Activated CD8-positive, alpha-beta memory T cell treated with anti-CD3 and anti-CD28 coated beads, Interleukin-2, amount 50 U/mL, for 24 hours (primary cell): ENCODE measurements around the gene KIR2DL3.
"Not testable (repeated sequence)": the region's sequence is repeated elsewhere in the genome, so short reads cannot be mapped to it uniquely, and the experiment has no call there.

Source experiments
- DNase-seq: peaks from one replicate; pipeline ENCODE4 v3.0.0-alpha.2; 2020; ENCODE audit errors: extremely low read depth

The KIR2DL3 gene

GRCh38 chr19:54738306-54738705 is at the start of gene KIR2DL3:
Gene KIR2DL3 (plus strand): TSS chr19:54738513. CDS start chr19:54738546, 33 bp downstream.
- not testable (repeated sequence) for DNase-seq

- no peak for DNase-seq
These were observed 46.6 kb upstream of the KIR2DL3 start for GRCh38 chr19:54691582-54692297.

- no peak for DNase-seq
These were observed 46.1 kb upstream of the KIR2DL3 start for GRCh38 chr19:54692298-54692615.

GRCh38 chr19:54694648-54695047 is 43.7 kb upstream of the KIR2DL3 start:
- no peak for DNase-seq

DNA sequence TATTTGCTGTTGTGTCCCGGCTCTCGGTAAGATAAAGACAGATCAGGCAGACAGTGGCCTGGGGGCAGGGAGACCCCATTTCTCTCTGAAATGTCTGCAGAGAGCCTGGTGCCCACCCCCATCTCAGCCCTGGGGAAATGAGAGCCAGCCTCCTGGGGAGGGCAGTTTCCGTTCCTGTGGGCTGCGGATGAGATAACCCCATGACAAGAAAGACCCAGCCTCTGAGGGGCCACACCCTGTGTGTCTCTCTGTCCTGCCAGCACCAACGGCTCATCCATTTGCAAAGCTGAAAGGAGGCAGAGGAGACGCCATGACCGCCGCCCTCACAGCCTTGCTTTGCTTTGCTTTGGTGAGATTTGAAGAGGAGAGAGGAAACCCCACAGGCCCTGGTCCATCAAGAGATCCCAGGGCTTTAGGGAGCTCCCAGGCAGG is 42.2 kb upstream of the KIR2DL3 start:
- DNase-seq, result no peak

GRCh38 chr19:54696766-54697165 is 41.5 kb upstream of the KIR2DL3 start:
- no peak for DNase-seq

DNA sequence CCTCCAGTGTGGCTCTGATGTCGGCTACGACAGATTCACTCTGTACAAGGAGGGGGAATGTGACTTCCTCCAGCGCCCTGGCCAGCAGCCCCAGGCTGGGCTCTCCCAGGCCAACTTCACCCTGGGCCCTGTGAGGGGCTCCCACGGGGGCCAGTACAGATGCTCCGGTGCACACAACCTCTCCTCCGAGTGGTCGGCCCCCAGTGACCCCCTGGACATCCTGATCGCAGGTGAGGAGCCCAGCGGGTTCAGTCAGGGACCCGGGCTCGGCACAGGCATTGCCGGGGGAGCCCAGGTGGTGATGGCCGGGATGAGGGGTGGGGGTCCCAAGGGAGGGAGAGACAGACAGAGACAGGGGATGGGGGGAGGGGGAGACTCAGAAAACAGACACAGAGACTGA is 40.6 kb upstream of the KIR2DL3 start:
- DNase-seq, result not testable (repeated sequence)

- no peak for DNase-seq
These were observed 33.4 kb upstream of the KIR2DL3 start for GRCh38 chr19:54704928-54705327.

DNA sequence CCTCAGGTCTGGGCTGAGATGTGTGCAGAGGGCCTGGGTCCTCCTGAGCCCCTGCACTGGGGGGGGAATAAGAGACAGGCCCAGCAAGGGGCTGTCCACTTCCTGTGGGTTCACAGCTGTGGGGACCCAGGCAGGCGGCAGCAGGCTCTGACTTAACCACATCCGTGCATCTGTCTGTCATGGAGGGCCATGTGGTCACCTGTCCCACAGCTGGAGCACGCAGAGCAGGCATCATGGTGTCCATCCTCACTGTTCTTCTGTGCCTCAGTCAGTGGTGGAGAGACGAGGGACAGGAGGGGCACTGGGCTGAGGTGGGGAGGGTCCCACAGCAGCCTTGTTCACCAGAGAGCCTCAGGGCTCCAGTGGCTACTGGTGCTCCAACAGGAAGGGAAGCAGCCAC is 30.4 kb upstream of the KIR2DL3 start:
- no peak for DNase-seq

GRCh38 chr19:54708781-54709180 is 29.5 kb upstream of the KIR2DL3 start:
- no peak for DNase-seq

GRCh38 chr19:54709212-54709948 is 28.9 kb upstream of the KIR2DL3 start:
- no peak for DNase-seq

DNA sequence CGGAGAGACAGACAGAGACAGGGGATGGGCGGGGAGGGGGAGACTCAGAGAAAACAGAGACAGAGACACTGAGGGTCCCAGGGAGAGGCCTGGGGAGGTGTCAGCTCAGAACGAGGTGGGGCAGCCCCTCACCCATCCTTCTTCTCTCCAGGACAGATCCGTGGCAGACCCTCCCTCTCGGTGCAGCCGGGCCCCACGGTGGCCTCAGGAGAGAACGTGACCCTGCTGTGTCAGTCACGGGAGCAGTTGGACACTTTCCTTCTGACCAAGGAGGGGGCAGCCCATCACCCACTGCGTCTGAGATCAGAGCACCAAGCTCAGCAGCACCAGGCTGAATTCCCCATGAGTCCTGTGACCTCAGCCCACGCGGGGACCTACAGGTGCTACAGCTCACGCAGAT is 28.4 kb upstream of the KIR2DL3 start:
- not testable (repeated sequence) for DNase-seq

GRCh38 chr19:54724142-54724541 is 14.2 kb upstream of the KIR2DL3 start, which contains the start of gene KIR3DL3:
Gene KIR3DL3 (plus strand): TSS chr19:54724442. CDS start chr19:54724497, 55 bp downstream.
- no peak for DNase-seq

GRCh38 chr19:54724644-54725043 is 13.7 kb upstream of the KIR2DL3 start:
- no peak for DNase-seq

DNA sequence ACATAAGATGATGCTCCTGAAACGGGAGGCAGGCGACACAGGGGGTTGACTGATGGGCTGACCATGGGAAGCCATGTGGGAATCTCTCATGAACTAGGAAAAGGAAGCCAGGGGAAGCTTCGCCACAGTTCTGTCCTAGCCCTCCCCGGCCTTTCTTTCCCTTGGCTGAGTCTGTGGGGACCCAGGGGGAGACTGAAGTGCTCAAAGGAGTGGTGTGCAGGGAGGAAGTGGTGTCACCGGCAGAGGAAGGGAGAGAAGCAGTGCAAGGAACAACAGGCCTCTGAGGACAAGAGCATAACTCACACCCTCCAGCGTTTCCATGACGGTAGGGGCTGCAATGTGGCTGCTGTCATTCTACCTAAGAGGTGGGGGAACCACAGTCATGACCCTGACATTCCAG is 13.0 kb upstream of the KIR2DL3 start:
- no peak for DNase-seq

- no peak for DNase-seq
These were observed 10.8 kb upstream of the KIR2DL3 start for GRCh38 chr19:54727562-54727961.

- no peak for DNase-seq
These were observed 10.1 kb upstream of the KIR2DL3 start for GRCh38 chr19:54728167-54728566.

GRCh38 chr19:54729416-54730188 is 8.7 kb upstream of the KIR2DL3 start:
- no peak for DNase-seq

DNA sequence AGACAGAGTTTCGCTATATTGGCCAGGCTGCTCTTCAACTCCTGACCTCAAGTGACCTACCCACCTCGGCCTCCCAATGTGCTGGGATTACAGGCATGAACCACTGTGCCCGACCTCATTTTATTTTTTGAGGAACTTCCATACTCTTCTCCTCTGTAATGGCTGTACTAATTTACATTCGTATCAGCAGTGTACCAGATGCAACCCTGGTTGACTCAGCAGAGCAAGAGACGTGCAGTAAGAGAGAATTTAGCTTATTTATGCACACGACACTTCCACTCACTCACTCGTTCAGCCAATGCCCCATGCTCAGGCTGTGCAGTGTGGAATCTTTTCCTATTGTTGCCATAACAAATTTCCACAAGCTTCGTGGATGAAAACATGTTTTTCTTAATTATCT is 7.1 kb upstream of the KIR2DL3 start:
- no peak for DNase-seq

- no peak for DNase-seq
These were observed 402 bp downstream of the KIR2DL3 start for GRCh38 chr19:54738715-54739114.

DNA sequence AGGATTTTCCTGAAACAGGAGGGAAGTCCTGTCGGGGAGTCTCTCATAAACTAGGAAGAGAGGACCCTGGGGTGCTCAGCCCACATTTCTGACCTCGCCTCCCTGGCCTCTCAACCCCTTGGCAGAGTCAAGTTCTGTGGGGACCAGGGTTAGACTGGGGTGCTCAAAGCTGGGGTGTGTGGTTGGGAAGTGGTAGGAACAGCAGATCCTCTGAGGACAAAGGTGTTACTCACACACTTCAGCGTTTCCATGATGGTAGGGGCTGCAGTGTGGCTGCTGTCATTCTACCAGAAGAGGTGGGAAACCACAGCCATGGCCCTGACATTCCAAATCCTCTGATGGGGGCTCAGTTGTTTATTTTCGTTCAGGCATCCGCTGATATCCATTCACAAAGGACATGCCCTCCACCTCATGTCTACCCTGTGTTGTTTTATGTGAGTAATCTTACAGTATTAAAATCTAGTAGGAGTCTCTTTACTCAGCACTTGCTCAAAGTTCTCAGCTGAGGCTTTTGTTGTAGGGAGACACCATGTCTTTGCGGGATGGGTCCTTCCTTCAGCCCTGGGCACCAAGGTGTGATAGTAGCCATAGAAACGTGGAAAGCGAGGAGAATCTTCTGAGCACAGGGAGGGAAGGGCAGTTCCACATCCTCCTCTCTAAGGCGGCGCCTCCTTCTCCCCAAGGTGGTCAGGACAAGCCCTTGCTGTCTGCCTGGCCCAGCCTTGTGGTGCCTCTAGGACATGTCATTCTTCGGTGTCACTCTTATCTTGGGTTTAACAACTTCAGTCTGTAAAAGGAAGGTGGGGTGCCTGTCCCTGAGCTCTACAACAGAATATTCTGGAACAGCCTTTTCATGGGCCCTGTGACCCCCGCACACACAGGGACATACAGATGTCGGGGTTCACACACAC is 1.5 kb downstream of the KIR2DL3 start:
- no peak for DNase-seq
